IPS-18a (cell line): ENCODE results near the gene HSPB9.

Experiments used
- H3K27ac ChIP-seq: one replicate; pipeline ENCODE4 v1.5.1; 2013; ENCODE audit warnings: low read length
- H3K27me3 ChIP-seq: one replicate; pipeline ENCODE4 v1.6.1; 2013; ENCODE audit warnings: mild to moderate bottlenecking, low read length; ENCODE audit not compliant: control insufficient read depth, insufficient read depth
- H3K36me3 ChIP-seq: one replicate; pipeline ENCODE4 v1.6.1; 2013; ENCODE audit warnings: low read depth, low read length; ENCODE audit not compliant: control insufficient read depth
- H3K4me1 ChIP-seq: one replicate; pipeline ENCODE4 v1.6.1; 2013; ENCODE audit warnings: low read depth, low read length; ENCODE audit not compliant: control insufficient read depth
- H3K4me3 ChIP-seq: one replicate; pipeline ENCODE4 v1.5.1; 2013; ENCODE audit warnings: low read length
- H3K9ac ChIP-seq: one replicate; pipeline ENCODE4 v1.6.1; 2013; ENCODE audit warnings: mild to moderate bottlenecking, low read length, moderate library complexity
- H3K9me3 ChIP-seq: one replicate; pipeline ENCODE4 v1.6.1; 2013; ENCODE audit warnings: low read depth, low read length; ENCODE audit not compliant: control insufficient read depth

The HSPB9 gene

GRCh38 chr17:42122371-42123303 lies at the start of gene HSPB9:
TSS of gene HSPB9 (plus strand) at chr17:42122804. CDS start at chr17:42122851, 47 bp downstream.
- Histone ChIP-seq H3K36me3 (peaks cover 18% of the 10 kb centered on the region), H3K4me1 (peaks cover 9% of the 10 kb centered on the region), H3K27ac (no peak within 1 kb of the TSS), H3K4me3 (peak within 1 kb of the TSS; percentile 24), H3K9me3 (no peaks in the 10 kb centered on the region), H3K27me3 (no peaks in the 10 kb centered on the region), H3K9ac (peak within 1 kb of the TSS; percentile 81)

GRCh38 chr17:42075789-42076188 lies 46.8 kb upstream of the HSPB9 start:
- Histone ChIP-seq H3K9me3 (no peaks in the 10 kb centered on the region), H3K27ac (no peak overlapping the region), H3K4me1 (peaks cover 7% of the 10 kb centered on the region)

GRCh38 chr17:42076797-42077559 lies 45.6 kb upstream of the HSPB9 start:
- H3K9me3 ChIP-seq, result no peaks in the 10 kb centered on the region
- no peaks in the 10 kb centered on the region for H3K36me3 ChIP-seq
- H3K9ac ChIP-seq, result no peak overlapping the region
- H3K27me3 ChIP-seq, result peaks cover 14% of the 10 kb centered on the region
- H3K4me1 ChIP-seq, result peaks cover under 1% of the 10 kb centered on the region
- no peak overlapping the region for H3K27ac ChIP-seq
- no peak overlapping the region for H3K4me3 ChIP-seq

More at GRCh38 chr17:42075789-42076188, 46.8 kb upstream of the HSPB9 start:
- no peak overlapping the region for H3K4me3 ChIP-seq
- peaks cover 19% of the 10 kb centered on the region for H3K27me3 ChIP-seq
- no peaks in the 10 kb centered on the region for H3K36me3 ChIP-seq
- no peak overlapping the region for H3K9ac ChIP-seq

- peaks cover 8% of the 10 kb centered on the region for H3K27me3 ChIP-seq
- H3K4me1 ChIP-seq, result no peaks in the 10 kb centered on the region
- H3K9ac ChIP-seq, result no peak overlapping the region
- no peaks in the 10 kb centered on the region for H3K36me3 ChIP-seq
- H3K9me3 ChIP-seq, result no peaks in the 10 kb centered on the region
- H3K4me3 ChIP-seq, result no peak overlapping the region
- no peak overlapping the region for H3K27ac ChIP-seq
Observed at GRCh38 chr17:42077755-42078154, 44.8 kb upstream of the HSPB9 start.

GRCh38 chr17:42078396-42079043 lies 44.1 kb upstream of the HSPB9 start:
- Histone ChIP-seq H3K9me3 (no peaks in the 10 kb centered on the region), H3K27me3 (peaks cover under 1% of the 10 kb centered on the region), H3K9ac (no peak overlapping the region), H3K36me3 (no peaks in the 10 kb centered on the region), H3K4me1 (no peaks in the 10 kb centered on the region), H3K4me3 (no peak overlapping the region), H3K27ac (no peak overlapping the region)

- Histone ChIP-seq H3K9me3 (no peaks in the 10 kb centered on the region), H3K36me3 (no peaks in the 10 kb centered on the region), H3K4me3 (no peak overlapping the region), H3K27me3 (no peaks in the 10 kb centered on the region), H3K9ac (no peak overlapping the region), H3K27ac (no peak overlapping the region), H3K4me1 (no peaks in the 10 kb centered on the region)
Observed at GRCh38 chr17:42079541-42079940, 43.1 kb upstream of the HSPB9 start.

GRCh38 chr17:42081516-42082129 lies 41.0 kb upstream of the HSPB9 start:
- Histone ChIP-seq H3K4me1 (no peaks in the 10 kb centered on the region), H3K27me3 (no peaks in the 10 kb centered on the region), H3K36me3 (no peaks in the 10 kb centered on the region), H3K9ac (no peak overlapping the region), H3K9me3 (no peaks in the 10 kb centered on the region), H3K27ac (no peak overlapping the region), H3K4me3 (no peak overlapping the region)

GRCh38 chr17:42087042-42087701 lies 35.4 kb upstream of the HSPB9 start:
- H3K4me1 ChIP-seq, result no peaks in the 10 kb centered on the region
- H3K36me3 ChIP-seq, result no peaks in the 10 kb centered on the region
- H3K27me3 ChIP-seq, result no peaks in the 10 kb centered on the region
- H3K9me3 ChIP-seq, result no peaks in the 10 kb centered on the region
- no peak overlapping the region for H3K4me3 ChIP-seq
- H3K9ac ChIP-seq, result no peak overlapping the region
- H3K27ac ChIP-seq, result no peak overlapping the region

GRCh38 chr17:42087736-42088705 lies 34.6 kb upstream of the HSPB9 start:
- Histone ChIP-seq H3K27me3 (no peaks in the 10 kb centered on the region), H3K36me3 (no peaks in the 10 kb centered on the region), H3K4me1 (no peaks in the 10 kb centered on the region), H3K9ac (no peak overlapping the region), H3K27ac (no peak overlapping the region), H3K9me3 (no peaks in the 10 kb centered on the region), H3K4me3 (no peak overlapping the region)

GRCh38 chr17:42088736-42089135 lies 33.9 kb upstream of the HSPB9 start:
- no peak overlapping the region for H3K27ac ChIP-seq
- H3K4me1 ChIP-seq, result no peaks in the 10 kb centered on the region
- H3K27me3 ChIP-seq, result no peaks in the 10 kb centered on the region
- no peak overlapping the region for H3K9ac ChIP-seq
- H3K36me3 ChIP-seq, result no peaks in the 10 kb centered on the region
- no peak overlapping the region for H3K4me3 ChIP-seq
- H3K9me3 ChIP-seq, result no peaks in the 10 kb centered on the region
